Measurements from ENCODE around the gene ABCC2.
A peak's percentile ranks its signal among the peaks of the same experiment; 100 is the strongest.

ABCC2 gene

DNA sequence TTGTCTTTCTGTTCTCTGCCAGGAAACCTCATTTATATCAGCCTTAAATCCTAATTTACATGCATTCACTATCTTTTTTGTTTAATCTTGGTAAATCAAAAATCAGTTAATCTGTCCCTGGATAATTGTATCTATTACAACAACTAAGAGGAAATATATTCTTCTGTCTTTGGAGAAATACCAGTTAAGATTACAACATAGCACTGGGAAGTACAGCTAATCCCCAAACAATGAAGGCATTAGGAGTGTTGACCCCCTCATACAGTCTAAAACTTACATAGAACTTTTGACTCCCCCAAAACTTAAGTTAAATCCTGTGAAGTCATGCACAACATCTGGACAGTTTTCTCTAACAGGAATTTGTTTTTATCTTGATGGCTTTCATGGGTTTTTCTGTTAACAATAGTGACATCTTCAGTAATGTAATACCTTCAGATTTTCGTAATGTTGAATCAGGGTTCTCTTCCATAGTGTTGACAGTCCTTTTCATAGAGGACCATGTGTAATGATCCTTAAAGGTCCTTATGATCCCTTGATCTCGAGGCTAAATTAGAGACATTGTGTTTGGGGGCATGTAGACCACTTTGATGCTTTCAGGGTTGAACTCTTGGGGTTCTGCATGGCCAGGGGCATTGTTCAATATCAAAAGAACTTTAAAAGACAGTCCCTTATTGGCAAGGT, 24.1 kb upstream of the ABCC2 start:
- in situ Hi-C loops (cut with HindIII; ENCODE audit: low pct_unique_long_range_greater_than_20kb, low sequenced_read_pairs) = no loop called here
- TF ChIP-seq JUND (IDR thresholded peaks at IDR 0.05; ENCODE audit: low read depth) = no peak
- no peak for DNase-seq (ENCODE audit: low read depth in 1 of 2, low spot score in 1 of 2)

DNA sequence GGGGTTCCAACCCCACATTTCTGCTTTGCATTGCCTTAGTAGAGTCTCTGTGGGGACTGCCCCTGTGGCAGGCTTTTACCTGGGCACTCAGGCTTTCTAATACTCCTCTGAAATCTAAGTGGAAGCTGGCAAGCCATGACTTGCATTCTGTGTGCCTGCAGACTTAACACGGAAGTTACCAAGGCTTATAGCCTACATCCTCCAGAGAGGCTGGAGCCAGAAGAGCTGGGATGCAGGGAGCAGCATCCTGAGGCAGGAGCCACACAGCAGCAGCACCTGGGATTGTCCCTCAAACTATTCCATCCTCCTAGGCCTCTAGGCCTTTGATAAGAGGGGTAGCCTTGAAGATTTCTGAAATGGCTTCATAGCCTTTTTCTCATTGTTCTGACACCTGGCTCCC, 22.1 kb upstream of the ABCC2 start:
- no peak for TF ChIP-seq JUND (IDR thresholded peaks at IDR 0.05; ENCODE audit: low read depth)
- no peak for DNase-seq (ENCODE audit: low read depth in 1 of 2, low spot score in 1 of 2)
- in situ Hi-C loops (cut with HindIII; ENCODE audit: low pct_unique_long_range_greater_than_20kb, low sequenced_read_pairs) = no loop called here

DNA sequence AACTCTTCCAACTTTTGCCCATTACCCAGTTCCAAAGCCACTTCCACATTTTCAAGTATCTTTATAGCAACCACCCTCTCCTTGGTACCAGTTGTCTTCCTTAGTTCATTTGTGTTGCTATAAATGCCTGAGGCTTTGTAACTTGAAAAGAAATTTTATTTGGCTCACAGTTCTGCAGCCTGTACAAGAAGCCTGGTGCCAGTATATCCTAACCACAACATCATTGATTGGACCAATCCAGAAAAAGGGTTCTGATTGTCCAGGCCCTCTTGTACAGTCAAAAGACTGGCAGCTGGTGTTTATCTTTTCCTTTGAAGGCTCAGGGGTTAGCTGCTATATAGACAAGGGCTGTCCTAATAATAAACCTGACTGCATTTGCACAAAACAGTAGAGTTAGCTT, 21.1 kb upstream of the ABCC2 start:
- TF ChIP-seq JUND (IDR thresholded peaks at IDR 0.05; ENCODE audit: low read depth) = no peak
- DNase-seq (ENCODE audit: low read depth in 1 of 2, low spot score in 1 of 2) = no peak
- in situ Hi-C loops (cut with HindIII; ENCODE audit: low pct_unique_long_range_greater_than_20kb, low sequenced_read_pairs) = no loop called here

DNA sequence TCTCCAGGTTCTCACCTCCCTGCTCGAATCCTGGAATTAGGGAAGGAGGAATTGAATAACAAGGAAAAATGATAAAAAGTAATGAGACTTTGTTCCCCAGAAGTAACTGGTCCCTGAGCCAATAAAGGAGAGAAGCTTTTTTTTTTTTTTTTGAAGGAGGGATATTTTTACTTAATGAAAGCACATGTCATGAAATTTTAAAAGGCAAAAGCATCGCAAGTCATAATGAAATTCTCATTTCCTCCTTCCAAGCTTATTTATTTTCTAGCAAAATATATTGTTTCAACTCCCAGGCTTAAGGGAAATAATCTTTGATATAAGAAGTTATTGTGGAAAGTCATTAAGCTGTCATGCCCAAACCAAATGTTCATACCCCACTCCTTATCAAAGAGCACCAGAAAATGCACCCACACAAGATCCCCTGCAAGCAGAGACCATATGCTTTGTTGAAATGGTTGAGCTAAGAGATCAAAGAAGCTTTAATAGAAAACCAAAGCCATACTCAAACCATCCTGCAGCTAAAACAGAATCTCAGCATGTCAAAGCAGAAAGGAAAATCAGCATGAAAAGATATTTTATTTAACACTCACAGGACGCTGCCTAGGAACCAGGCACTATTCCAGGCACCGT, 16.7 kb upstream of the ABCC2 start:
- TF ChIP-seq JUND (IDR thresholded peaks at IDR 0.05; ENCODE audit: low read depth) = no peak
- in situ Hi-C loops (cut with HindIII; ENCODE audit: low pct_unique_long_range_greater_than_20kb, low sequenced_read_pairs) = no loop called here
- no peak for DNase-seq (ENCODE audit: low read depth in 1 of 2, low spot score in 1 of 2)

DNA sequence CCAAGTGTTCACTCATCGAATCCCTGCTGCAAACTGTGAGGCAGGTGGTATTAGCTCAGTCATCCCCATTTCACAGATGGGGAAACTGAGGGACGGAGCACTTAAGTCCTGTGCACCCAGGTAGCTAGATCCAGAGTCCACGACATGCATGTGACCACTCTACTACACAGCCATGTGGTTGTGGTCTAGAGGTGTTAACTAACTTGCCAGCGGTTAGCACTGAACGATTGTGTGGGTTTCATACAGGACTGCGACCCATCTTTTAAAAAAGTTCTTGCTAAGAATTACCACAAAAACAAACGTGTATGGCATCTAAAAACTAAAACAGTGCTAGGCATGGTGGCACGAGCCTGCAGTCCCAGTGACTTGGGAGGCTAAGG, 16.1 kb upstream of the ABCC2 start:
- no peak for TF ChIP-seq JUND (IDR thresholded peaks at IDR 0.05; ENCODE audit: low read depth)
- in situ Hi-C loops (cut with HindIII; ENCODE audit: low pct_unique_long_range_greater_than_20kb, low sequenced_read_pairs) = no loop called here
- DNase-seq (ENCODE audit: low read depth in 1 of 2, low spot score in 1 of 2) = no peak

DNA sequence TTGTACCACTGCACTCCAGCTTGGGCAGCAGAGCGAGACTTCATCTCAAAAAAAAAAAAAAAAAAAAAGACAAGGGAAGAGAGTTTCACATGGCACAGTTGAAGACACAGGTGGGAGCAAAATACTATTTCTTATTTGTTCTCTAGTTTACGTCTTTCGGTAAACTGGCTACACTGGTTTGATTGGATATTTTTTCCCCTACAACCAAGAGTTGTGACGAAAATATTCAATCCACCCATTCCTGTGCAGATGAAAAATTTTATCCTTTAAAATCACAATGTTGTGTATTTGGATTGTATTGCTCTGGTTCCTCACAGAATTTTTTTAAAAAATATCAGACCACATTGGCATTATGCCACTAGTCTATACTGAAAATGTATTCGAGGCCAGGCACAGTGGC, 14.5 kb upstream of the ABCC2 start:
- TF ChIP-seq JUND (IDR thresholded peaks at IDR 0.05; ENCODE audit: low read depth) = no peak
- in situ Hi-C loops (cut with HindIII; ENCODE audit: low pct_unique_long_range_greater_than_20kb, low sequenced_read_pairs) = no loop called here
- DNase-seq (ENCODE audit: low read depth in 1 of 2, low spot score in 1 of 2) = peak in 1 of 2 experiments; percentile 27

DNA sequence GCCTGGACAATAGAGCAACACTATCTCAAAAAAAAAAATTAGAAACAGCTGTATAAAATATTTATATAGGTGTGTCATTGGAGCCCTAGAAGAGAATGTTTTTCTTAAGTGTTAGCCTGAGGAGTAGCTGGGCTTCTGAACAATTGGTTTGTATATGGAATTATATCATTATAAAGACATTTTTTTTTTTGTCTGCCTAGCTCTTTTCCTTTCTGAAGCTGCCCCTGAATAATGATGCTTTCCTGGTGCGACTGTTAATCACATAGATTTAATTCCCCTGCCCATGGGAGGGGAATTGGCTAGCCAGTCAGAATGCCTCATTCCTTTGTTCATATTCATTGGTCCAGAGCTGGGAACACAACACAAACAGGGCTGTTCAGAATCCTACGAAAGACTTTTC, 13.9 kb upstream of the ABCC2 start:
- no peak for DNase-seq (ENCODE audit: low read depth in 1 of 2, low spot score in 1 of 2)
- in situ Hi-C loops (cut with HindIII; ENCODE audit: low pct_unique_long_range_greater_than_20kb, low sequenced_read_pairs) = no loop called here
- TF ChIP-seq JUND (IDR thresholded peaks at IDR 0.05; ENCODE audit: low read depth) = no peak

DNA sequence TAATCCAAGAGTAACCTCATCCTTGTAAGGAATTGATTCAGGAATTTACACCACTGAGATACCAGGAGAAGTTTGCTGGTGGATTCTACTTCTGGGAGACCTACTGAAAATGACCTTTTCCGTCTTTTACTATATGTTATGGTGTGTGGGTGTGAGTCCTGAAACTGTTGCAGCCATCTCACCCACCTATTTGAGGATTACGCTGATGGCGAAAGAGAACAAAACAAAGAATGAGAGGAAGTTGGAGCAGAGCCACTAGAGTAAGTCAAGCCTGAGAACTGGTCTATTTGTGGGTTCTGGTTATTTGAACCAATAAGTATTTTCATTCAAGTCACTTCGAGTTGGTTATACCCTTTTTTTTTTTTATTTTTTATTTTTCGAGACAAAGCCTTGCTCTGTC, 12.7 kb upstream of the ABCC2 start:
- in situ Hi-C loops (cut with HindIII; ENCODE audit: low pct_unique_long_range_greater_than_20kb, low sequenced_read_pairs) = no loop called here
- no peak for TF ChIP-seq JUND (IDR thresholded peaks at IDR 0.05; ENCODE audit: low read depth)
- no peak for DNase-seq (ENCODE audit: low read depth in 1 of 2, low spot score in 1 of 2)

DNA sequence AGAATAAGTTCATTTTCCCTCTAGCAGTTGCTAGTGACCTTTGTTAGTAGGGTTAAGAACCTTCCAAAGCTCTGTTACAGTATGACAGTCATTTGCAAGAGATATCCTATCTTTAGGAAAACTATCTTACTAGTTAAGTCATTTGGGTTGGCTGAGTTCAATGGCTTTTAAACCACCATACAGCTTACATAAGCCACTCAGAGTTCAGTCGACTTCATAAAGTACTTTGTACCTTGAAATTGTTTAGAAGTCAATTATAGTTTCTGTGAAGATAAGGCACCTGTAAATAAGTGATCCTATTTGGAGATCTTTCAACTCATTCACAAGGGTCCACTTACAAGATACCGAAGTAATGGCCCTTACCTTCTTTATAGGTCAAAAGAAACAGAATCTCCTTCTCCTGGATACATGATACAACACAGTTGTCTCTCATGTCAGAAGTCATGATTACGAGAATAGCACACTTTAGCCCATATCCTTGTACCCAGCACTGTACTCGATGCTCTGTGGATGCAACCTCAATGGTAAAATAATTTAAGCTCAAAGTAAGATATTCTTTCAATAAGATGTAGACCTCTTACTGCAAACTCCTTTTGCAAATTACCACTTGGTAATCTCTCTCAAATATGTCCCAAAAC, 11.9 kb upstream of the ABCC2 start:
- in situ Hi-C loops (cut with HindIII; ENCODE audit: low pct_unique_long_range_greater_than_20kb, low sequenced_read_pairs) = no loop called here
- no peak for DNase-seq (ENCODE audit: low read depth in 1 of 2, low spot score in 1 of 2)
- TF ChIP-seq JUND (IDR thresholded peaks at IDR 0.05; ENCODE audit: low read depth) = no peak

DNA sequence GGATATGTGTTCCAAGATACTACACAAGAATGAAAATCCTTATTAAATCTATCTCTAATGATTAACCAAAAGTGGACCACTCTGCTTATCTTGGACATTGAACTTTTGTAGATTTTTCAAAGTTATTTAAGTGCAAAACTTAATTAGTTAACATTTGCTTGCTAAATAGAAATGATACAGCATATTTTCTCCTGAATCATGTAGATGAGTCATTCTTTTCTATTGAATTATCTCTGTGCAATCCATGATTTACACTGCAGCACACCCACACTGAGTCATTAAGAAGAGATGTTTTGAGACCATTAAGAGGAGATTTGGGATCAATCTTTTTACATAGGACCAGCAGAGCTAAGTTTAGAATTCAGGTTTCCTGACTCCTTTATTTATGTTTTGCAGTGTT, 6.6 kb upstream of the ABCC2 start:
- DNase-seq (ENCODE audit: low read depth in 1 of 2, low spot score in 1 of 2) = no peak
- no peak for TF ChIP-seq JUND (IDR thresholded peaks at IDR 0.05; ENCODE audit: low read depth)
- in situ Hi-C loops (cut with HindIII; ENCODE audit: low pct_unique_long_range_greater_than_20kb, low sequenced_read_pairs) = no loop called here

DNA sequence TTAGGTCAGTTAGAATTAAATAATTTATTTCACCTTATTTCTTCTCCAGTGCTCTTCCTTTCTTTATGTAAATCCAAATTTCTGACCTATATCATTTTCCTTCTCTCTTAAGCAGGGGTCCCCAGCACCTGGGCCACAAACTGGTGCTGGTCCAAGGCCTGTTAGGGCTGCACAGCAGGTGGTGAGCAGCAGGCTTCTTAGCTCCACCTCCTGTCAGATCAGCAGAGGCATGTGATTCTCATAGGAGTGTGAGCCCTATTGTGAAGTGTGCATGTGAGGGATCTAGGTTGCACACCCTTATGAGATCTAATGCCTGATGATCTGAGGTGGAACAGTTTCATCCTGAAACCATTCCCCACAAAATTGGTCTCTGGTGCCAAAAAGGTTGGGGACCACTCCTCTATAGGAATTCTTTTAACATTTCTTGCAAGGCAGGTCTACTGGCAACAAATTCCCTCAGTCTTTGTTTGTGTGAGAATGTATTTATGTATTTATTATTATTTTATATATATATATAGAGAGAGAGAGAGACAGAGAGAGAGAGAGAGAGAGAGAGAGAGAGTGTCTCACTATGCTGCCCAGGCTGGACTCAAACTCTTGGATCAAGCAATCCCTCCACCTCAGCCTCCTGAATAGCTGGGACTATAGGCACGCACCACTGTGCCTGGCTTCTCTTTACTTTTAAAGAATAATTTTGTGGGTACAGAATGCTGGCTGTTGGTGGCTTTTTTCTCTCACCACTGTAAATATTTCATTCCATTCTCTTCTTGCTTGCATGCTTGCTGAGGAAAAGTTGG, 4.3 kb upstream of the ABCC2 start:
- in situ Hi-C loops (cut with HindIII; ENCODE audit: low pct_unique_long_range_greater_than_20kb, low sequenced_read_pairs) = no loop called here
- DNase-seq (ENCODE audit: low read depth in 1 of 2, low spot score in 1 of 2) = peak in 1 of 2 experiments; percentile 46
- no peak for TF ChIP-seq JUND (IDR thresholded peaks at IDR 0.05; ENCODE audit: low read depth)

DNA sequence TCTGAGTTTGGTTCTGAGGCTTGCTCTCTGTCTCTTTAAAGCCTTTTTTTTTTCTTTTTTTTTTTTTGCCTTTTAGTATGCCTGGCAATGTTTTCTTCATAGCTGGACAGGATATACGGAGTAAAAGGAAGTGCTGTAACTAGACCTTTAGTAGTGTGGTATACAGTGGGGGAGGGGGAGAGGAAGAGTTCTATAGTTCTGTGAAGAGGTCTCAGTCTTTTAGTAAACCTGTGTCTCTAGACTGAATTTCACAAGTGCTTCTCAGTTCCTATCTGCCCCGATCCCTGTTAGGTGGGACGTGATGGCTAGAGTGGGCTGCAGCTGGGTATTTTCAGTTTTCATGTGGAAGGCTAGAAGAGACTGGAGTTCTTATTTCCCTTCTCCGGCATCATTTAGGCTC, 3.1 kb upstream of the ABCC2 start:
- peak in 1 of 2 experiments; percentile 33 for DNase-seq (ENCODE audit: low read depth in 1 of 2, low spot score in 1 of 2)
- no peak for TF ChIP-seq JUND (IDR thresholded peaks at IDR 0.05; ENCODE audit: low read depth)
- in situ Hi-C loops (cut with HindIII; ENCODE audit: low pct_unique_long_range_greater_than_20kb, low sequenced_read_pairs) = no loop called here

All from T47D (cell line).